Muscle layer of colon (tissue), 2 donors: ENCODE results near the gene TP53I13.

Experiments
- H3K27ac ChIP-seq: one replicate; pipeline ENCODE4 v1.7.0; 2013; ENCODE audit warnings: low read depth, mild to moderate bottlenecking, low read length, moderate library complexity
- H3K27me3 ChIP-seq, 2 donors: one replicate each; pipeline ENCODE4 v1.7.0; 2013; ENCODE audit warnings: low read length in 2 of 2, mild to moderate bottlenecking in 2 of 2; ENCODE audit not compliant: insufficient read depth in 2 of 2, control insufficient read depth in 1 of 2
- H3K36me3 ChIP-seq: one replicate; pipeline ENCODE4 v1.7.0; 2013; ENCODE audit warnings: mild to moderate bottlenecking, low read length; ENCODE audit not compliant: insufficient read depth
- H3K4me1 ChIP-seq: one replicate; pipeline ENCODE4 v1.7.0; 2013; ENCODE audit warnings: mild to moderate bottlenecking, low read length; ENCODE audit not compliant: insufficient read depth
- H3K4me3 ChIP-seq, 2 donors: one replicate each; pipeline ENCODE4 v1.7.0; 2013; ENCODE audit warnings: low read length in 2 of 2, low read depth in 1 of 2, mild to moderate bottlenecking in 1 of 2, moderate library complexity in 1 of 2
- H3K9ac ChIP-seq: one replicate; pipeline ENCODE4 v1.7.0; 2013; ENCODE audit warnings: low read length
- H3K9me3 ChIP-seq: one replicate; pipeline ENCODE4 v1.7.0; 2013; ENCODE audit warnings: mild to moderate bottlenecking, low read length
- donor health status: abdominal sarcoma.
- donor health status: Adenocarcinoma of cecum.

The TP53I13 gene

DNA sequence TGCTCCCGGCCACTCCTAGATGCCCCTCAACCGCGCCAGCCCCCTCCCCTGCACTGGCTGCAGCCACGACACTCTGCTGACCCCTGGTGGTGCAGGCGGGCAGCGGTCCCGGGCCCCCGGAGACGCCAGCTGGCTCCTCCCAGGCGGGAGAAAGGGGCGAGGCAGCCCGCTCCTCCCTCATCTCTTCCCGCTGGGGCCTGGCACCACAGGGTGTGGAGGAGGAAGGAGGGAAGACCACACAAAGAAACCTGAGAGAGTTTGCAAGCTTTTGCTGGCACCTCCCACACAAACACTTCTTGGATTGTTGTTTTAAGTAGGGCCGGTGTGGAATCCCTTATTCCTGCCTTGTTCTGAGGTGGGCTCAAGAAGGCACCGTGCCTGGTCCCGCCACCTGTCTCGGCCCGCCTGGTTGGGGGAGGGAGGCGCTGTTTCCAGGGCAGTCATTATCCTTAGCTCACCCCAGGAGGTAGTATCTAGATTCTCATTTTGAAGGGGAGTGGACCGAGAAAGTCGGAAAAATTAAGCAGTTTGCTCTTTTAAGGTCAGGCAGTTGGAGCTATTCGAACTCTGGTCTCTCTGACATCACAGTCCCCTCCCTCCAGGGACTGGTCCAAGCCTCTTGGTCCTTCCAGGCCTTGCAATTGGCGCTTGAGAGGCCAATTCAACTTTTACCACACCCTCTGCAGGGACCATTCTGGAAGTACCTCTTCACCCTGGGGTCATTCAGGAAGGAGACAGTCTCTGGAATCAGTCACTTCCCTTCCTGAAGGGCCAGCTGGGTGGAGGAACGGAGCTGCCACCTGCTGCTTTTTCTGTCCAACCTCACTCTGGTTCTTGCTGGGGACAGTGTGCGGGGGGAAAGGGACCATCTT, 23.5 kb downstream of the TP53I13 start:
- Histone ChIP-seq H3K4me3 (peak overlapping the region; percentile 25 to 68), H3K9me3 (no peaks in the 10 kb centered on the region), H3K4me1 (peaks cover 54% of the 10 kb centered on the region), H3K27me3 (no peaks in the 10 kb centered on the region), H3K27ac (peak overlapping the region; percentile 71), H3K36me3 (no peaks in the 10 kb centered on the region), H3K9ac (no peak overlapping the region)

GRCh38 chr17:29592850-29593551, 24.5 kb downstream of the TP53I13 start, which contains the start of gene ANKRD13B:
ANKRD13B (plus strand) TSS chr17:29593132; CDS start chr17:29593622, 490 bp downstream.
- Histone ChIP-seq H3K27me3 (no peaks in the 10 kb centered on the region), H3K36me3 (no peaks in the 10 kb centered on the region), H3K27ac (peak within 1 kb of the TSS; percentile 71), H3K9me3 (no peaks in the 10 kb centered on the region), H3K4me1 (peaks cover 44% of the 10 kb centered on the region), H3K9ac (no peak within 1 kb of the TSS), H3K4me3 (peak within 1 kb of the TSS; percentile 60 to 68)

DNA sequence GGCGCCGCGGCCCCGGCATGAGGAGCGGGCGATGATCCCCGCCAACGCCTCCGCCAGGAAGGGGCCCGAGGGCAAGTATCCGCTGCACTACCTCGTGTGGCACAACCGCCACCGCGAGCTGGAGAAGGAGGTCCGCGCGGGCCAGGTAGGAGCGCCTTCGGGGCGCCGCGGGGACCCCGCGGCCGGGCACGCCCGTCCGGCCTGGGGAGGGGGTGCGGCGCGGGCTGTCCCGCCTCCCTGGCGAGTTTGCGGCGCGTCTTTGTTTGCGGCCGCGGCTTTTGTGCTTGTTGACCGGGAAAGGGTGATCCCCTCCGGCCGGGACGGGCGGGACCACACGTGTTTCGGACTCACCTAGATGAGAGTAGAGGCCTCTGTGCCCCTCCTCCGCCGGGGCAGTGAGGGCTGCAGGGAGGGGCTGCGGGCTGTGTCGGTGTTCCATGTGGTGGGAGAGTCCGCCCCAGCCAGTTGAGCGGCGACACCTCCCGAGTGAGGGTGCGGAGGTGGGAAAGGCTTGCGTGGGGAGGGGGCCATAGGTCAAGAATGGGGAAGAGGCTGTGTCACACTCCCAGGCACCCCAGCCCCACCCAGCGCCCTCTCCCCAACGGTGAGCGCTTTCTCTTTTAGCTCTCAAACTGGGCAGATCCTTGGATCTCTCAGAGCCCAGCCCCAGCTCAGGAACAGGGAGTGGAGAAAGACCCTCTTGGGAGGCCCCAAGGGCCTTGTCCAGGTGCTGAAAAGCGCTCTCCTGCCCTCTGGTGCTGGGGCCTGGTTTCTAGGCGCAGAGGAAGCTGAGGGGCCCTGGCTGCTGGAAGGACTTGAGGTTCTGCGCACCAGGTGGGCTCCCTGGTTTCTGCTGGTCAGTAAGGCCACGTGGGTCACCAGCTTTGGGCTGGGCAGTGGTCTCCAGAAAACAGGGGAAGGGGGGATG, 25.4 kb downstream of the TP53I13 start:
- Histone ChIP-seq H3K36me3 (no peaks in the 10 kb centered on the region), H3K4me1 (peaks cover 38% of the 10 kb centered on the region), H3K27ac (no peak overlapping the region), H3K27me3 (no peaks in the 10 kb centered on the region), H3K4me3 (peak overlapping the region; percentile 60 to 63), H3K9me3 (no peaks in the 10 kb centered on the region), H3K9ac (no peak overlapping the region)

DNA sequence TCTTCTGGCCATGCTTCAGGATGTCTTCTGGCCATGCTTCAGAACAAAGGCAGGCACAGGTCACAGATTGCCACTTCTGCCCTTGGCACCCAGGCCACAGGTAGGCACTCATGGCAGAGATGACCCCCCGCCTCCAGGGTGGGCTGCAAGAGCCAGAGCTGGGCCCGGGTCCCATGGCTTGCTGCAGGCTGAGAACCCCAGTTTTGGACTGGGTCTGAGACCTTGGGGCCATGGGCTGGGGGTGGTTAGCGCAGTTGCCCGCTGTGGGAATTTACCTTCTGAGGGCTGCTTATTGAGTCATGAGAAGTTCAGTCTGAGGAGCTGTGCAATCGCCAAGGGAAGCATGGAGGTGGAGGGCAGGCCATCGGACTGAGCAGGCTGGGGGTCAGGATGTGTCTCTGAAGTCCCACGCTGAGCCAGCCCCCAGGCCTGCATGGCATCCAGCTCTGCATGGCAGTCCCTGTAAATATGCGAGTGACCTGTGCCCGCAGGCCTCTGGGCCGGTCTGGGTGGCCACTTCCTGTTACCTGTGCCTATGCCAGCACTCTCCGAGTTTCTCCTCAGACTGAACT, 26.1 kb downstream of the TP53I13 start:
- Histone ChIP-seq H3K9me3 (no peaks in the 10 kb centered on the region), H3K9ac (no peak overlapping the region), H3K4me1 (peaks cover 38% of the 10 kb centered on the region), H3K27ac (no peak overlapping the region), H3K36me3 (no peaks in the 10 kb centered on the region), H3K27me3 (no peaks in the 10 kb centered on the region), H3K4me3 (peak overlapping the region in 1 of 2 donors; percentile 63)

DNA sequence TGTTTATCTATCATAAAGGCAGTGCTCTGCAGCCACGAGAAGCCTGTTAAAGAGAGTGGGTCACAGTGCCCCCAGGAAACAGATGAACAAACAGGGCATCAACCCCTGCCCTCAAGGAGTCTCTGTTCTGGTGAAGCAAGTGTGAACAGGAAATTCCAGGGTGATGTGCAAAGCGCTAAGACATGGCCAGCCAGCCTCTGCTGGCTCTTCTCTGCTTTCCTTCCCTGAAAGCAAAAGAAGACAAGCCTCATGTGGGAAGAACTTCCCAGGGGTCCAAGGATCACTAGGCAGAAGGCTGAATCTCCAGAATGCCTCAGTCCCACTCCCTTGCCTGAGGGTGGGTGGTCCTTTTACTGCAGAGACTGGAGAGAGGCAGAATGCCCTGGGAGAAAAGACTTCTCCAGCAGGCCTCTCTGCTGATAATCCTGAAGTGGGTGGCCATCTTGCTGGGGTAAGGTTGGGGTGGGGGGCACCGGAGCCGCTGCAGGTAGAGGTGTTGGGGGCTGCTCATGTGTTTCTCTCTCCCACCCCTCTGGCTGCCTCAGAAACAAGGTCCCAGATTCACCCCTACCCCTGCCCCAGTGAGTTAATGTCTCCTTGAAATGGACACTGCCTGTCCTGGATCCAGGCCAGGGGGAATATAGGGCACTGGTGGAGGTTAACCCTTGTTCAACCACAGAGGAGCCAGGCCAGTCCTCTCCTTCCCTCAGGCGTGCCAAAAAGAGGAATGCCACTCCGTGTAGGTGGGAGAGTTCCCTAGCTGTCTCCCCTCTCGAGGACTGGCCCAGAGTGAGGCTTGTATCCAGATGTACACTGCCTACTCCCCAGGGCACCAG, 26.8 kb downstream of the TP53I13 start:
- H3K4me3 ChIP-seq, result no peak overlapping the region
- peaks cover 31% of the 10 kb centered on the region for H3K4me1 ChIP-seq
- no peaks in the 10 kb centered on the region for H3K9me3 ChIP-seq
- H3K36me3 ChIP-seq, result no peaks in the 10 kb centered on the region
- H3K27ac ChIP-seq, result no peak overlapping the region
- no peaks in the 10 kb centered on the region for H3K27me3 ChIP-seq
- no peak overlapping the region for H3K9ac ChIP-seq

- no peaks in the 10 kb centered on the region for H3K9me3 ChIP-seq
- H3K27ac ChIP-seq, result no peak overlapping the region
- no peak overlapping the region for H3K9ac ChIP-seq
- peaks cover 23% of the 10 kb centered on the region for H3K4me1 ChIP-seq
- no peaks in the 10 kb centered on the region for H3K27me3 ChIP-seq
- H3K36me3 ChIP-seq, result no peaks in the 10 kb centered on the region
- H3K4me3 ChIP-seq, result no peak overlapping the region
Observed at GRCh38 chr17:29595943-29596774, 27.7 kb downstream of the TP53I13 start.

- no peak overlapping the region for H3K9ac ChIP-seq
- no peaks in the 10 kb centered on the region for H3K36me3 ChIP-seq
- no peaks in the 10 kb centered on the region for H3K27me3 ChIP-seq
- H3K27ac ChIP-seq, result no peak overlapping the region
- H3K4me1 ChIP-seq, result peaks cover 17% of the 10 kb centered on the region
- H3K4me3 ChIP-seq, result no peak overlapping the region
- H3K9me3 ChIP-seq, result no peaks in the 10 kb centered on the region
Observed at GRCh38 chr17:29596811-29597210, 28.3 kb downstream of the TP53I13 start.

DNA sequence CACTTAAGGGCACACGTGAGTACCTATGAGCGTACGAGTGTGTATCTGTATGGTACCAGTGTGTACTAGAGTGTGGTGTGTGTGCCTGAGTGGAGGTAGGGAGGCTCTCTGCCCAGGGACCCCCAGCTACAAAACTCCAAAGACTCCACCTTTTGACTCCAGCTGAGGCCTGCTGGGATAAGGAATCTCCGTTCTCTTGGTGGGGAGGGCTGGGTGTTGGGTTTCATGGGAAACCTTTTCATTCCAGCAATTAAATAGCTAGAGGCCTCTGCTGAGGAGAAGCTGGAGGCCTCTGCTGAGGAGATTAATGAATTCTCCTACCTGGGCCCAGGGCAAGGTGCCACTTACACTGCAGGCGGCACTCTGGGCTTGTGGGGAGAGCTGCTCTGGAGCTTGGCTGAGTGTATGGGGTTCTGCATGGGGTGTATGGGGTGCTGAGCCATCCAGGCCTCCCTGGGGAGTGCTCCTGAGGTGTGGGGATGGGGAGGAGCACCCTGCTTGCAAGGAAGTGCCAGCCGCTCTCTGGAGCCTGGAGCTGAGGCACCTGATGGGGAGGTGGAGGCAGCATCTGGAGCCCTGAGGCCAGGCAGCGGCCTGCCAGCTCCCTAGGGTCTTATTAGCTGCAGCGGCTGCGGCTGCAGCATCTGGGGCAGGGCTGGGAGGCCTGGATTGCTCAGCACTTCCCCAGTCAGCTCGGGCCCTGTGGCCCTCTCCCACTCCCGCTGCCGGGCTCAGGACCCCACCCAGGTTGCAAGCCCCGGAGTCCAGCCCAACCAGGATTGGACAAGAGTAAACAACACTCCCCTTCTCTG, 29.1 kb downstream of the TP53I13 start:
- H3K36me3 ChIP-seq, result no peaks in the 10 kb centered on the region
- H3K4me3 ChIP-seq, result no peak overlapping the region
- no peaks in the 10 kb centered on the region for H3K27me3 ChIP-seq
- no peak overlapping the region for H3K9ac ChIP-seq
- H3K27ac ChIP-seq, result no peak overlapping the region
- peaks cover 9% of the 10 kb centered on the region for H3K4me1 ChIP-seq
- H3K9me3 ChIP-seq, result no peaks in the 10 kb centered on the region

- Histone ChIP-seq H3K27me3 (no peaks in the 10 kb centered on the region), H3K4me3 (no peak overlapping the region), H3K9me3 (no peaks in the 10 kb centered on the region), H3K9ac (no peak overlapping the region), H3K4me1 (no peaks in the 10 kb centered on the region), H3K36me3 (no peaks in the 10 kb centered on the region), H3K27ac (no peak overlapping the region)
Observed at GRCh38 chr17:29603109-29603674, 34.7 kb downstream of the TP53I13 start.
